ENCODE results near the gene SPEF1.

Gene SPEF1

GRCh38 chr20:3732327-3733118, 48.7 kb downstream of the SPEF1 start, which contains the start of gene HSPA12B:
TSS of gene HSPA12B (plus strand) at chr20:3732685. CDS start at chr20:3738675, 5,990 bp downstream.
- Mint-ChIP-seq H3K27ac (no peak within 1 kb of the TSS), H3K9me3 (no peaks in the 10 kb centered on the region), H3K4me1 (ENCODE audit: low read depth) (peaks cover 4% of the 10 kb centered on the region), H3K4me3 (no peak within 1 kb of the TSS), H3K27me3 (ENCODE audit: low read depth) (peaks cover 64% of the 10 kb centered on the region), H3K36me3 (ENCODE audit: low read depth) (no peaks in the 10 kb centered on the region)

- Mint-ChIP-seq H3K27ac (no peak overlapping the region), H3K4me3 (no peak overlapping the region), H3K36me3 (ENCODE audit: low read depth) (no peaks in the 10 kb centered on the region), H3K4me1 (ENCODE audit: low read depth) (peaks cover 4% of the 10 kb centered on the region), H3K27me3 (ENCODE audit: low read depth) (peaks cover 66% of the 10 kb centered on the region), H3K9me3 (no peaks in the 10 kb centered on the region)
Observed at GRCh38 chr20:3731944-3732326, 49.3 kb downstream of the SPEF1 start.

- Mint-ChIP-seq H3K4me3 (no peak overlapping the region), H3K9me3 (no peaks in the 10 kb centered on the region), H3K27me3 (ENCODE audit: low read depth) (peaks cover 64% of the 10 kb centered on the region), H3K4me1 (ENCODE audit: low read depth) (peaks cover 4% of the 10 kb centered on the region), H3K36me3 (ENCODE audit: low read depth) (no peaks in the 10 kb centered on the region), H3K27ac (no peak overlapping the region)
Observed at GRCh38 chr20:3730803-3731672, 50.2 kb downstream of the SPEF1 start.

- peaks cover 4% of the 10 kb centered on the region for H3K4me1 Mint-ChIP-seq (ENCODE audit: low read depth)
- H3K4me3 Mint-ChIP-seq: no peak overlapping the region
- H3K9me3 Mint-ChIP-seq: no peaks in the 10 kb centered on the region
- H3K27me3 Mint-ChIP-seq (ENCODE audit: low read depth): peaks cover 57% of the 10 kb centered on the region
- H3K27ac Mint-ChIP-seq: no peak overlapping the region
- no peaks in the 10 kb centered on the region for H3K36me3 Mint-ChIP-seq (ENCODE audit: low read depth)
Observed at GRCh38 chr20:3729811-3730540, 51.3 kb downstream of the SPEF1 start.

GRCh38 chr20:3729378-3729777, 51.9 kb downstream of the SPEF1 start:
- Mint-ChIP-seq H3K27me3 (ENCODE audit: low read depth) (peaks cover 54% of the 10 kb centered on the region), H3K27ac (no peak overlapping the region), H3K4me1 (ENCODE audit: low read depth) (peaks cover 4% of the 10 kb centered on the region), H3K9me3 (no peaks in the 10 kb centered on the region), H3K4me3 (no peak overlapping the region), H3K36me3 (ENCODE audit: low read depth) (no peaks in the 10 kb centered on the region)

- H3K4me3 Mint-ChIP-seq: no peak overlapping the region
- no peak overlapping the region for H3K27ac Mint-ChIP-seq
- no peaks in the 10 kb centered on the region for H3K36me3 Mint-ChIP-seq (ENCODE audit: low read depth)
- H3K27me3 Mint-ChIP-seq (ENCODE audit: low read depth): peaks cover 52% of the 10 kb centered on the region
- H3K9me3 Mint-ChIP-seq: no peaks in the 10 kb centered on the region
- H3K4me1 Mint-ChIP-seq (ENCODE audit: low read depth): peaks cover 4% of the 10 kb centered on the region
Observed at GRCh38 chr20:3728876-3729275, 52.4 kb downstream of the SPEF1 start.

- Mint-ChIP-seq H3K27ac (no peak overlapping the region), H3K36me3 (ENCODE audit: low read depth) (no peaks in the 10 kb centered on the region), H3K4me1 (ENCODE audit: low read depth) (peaks cover 4% of the 10 kb centered on the region), H3K27me3 (ENCODE audit: low read depth) (peaks cover 49% of the 10 kb centered on the region), H3K4me3 (no peak overlapping the region), H3K9me3 (no peaks in the 10 kb centered on the region)
Observed at GRCh38 chr20:3728354-3728753, 52.9 kb downstream of the SPEF1 start.

All from T-helper 1 cell treated with Interleukin-12 subunit alpha and Interleukin-12 subunit beta and Interleukin-4 antibody, amounts not matched to agents 30 μg/mL and 1 μg/mL, for 36 hours (primary cell).